Endodermal cell (in vitro differentiated cells): ENCODE results near the gene ITM2B. TPM values are rescaled to one million over a fixed set of nuclear protein-coding genes. Genes with fewer than 3 reads are reported as not detected.

Source experiments
- DNase-seq: peaks from one replicate; pipeline ENCODE4 v3.0.0-alpha.2; 2017
- H3K27ac ChIP-seq: 2 replicates; pipeline ENCODE4 v1.5.1; 2013; ENCODE audit warnings: mild to moderate bottlenecking, low read depth, low read length, moderate library complexity
- H3K27me3 ChIP-seq: 2 replicates; pipeline ENCODE4 v1.6.1; 2013; ENCODE audit warnings: mild to moderate bottlenecking, low read length, moderate library complexity; ENCODE audit not compliant: insufficient read depth, control insufficient read depth, poor library complexity, severe bottlenecking
- H3K36me3 ChIP-seq: 2 replicates; pipeline ENCODE4 v1.7.0; 2013; ENCODE audit warnings: mild to moderate bottlenecking, low read length, moderate library complexity; ENCODE audit not compliant: control insufficient read depth, insufficient read depth
- H3K4me1 ChIP-seq: one replicate; pipeline ENCODE4 v1.7.0; 2013; ENCODE audit warnings: low read length; ENCODE audit not compliant: control insufficient read depth, insufficient read depth
- H3K4me3 ChIP-seq: 2 replicates; pipeline ENCODE4 v1.5.1; 2013; ENCODE audit warnings: mild to moderate bottlenecking, low read length, moderate library complexity
- H3K9ac ChIP-seq: 2 replicates; pipeline ENCODE4 v1.6.1; 2013; ENCODE audit warnings: mild to moderate bottlenecking, low read length, moderate library complexity; ENCODE audit not compliant: poor library complexity, severe bottlenecking; ENCODE audit errors: extremely low read depth
- H3K9me3 ChIP-seq: 2 replicates; pipeline ENCODE4 v1.6.1; 2013; ENCODE audit warnings: mild to moderate bottlenecking, low read length, moderate library complexity; ENCODE audit not compliant: control insufficient read depth
- H3K27ac Mint-ChIP-seq: 2 replicates; pipeline ENCODE4 v1.8.0; 2020; ENCODE audit warnings: mixed read lengths
- H3K27me3 Mint-ChIP-seq: 2 replicates; pipeline ENCODE4 v1.8.0; 2021; ENCODE audit warnings: mild to moderate bottlenecking, mixed read lengths; ENCODE audit not compliant: insufficient read depth
- H3K36me3 Mint-ChIP-seq: 2 replicates; pipeline ENCODE4 v1.8.0; 2020; ENCODE audit warnings: low read depth, mixed read lengths
- H3K4me1 Mint-ChIP-seq: 2 replicates; pipeline ENCODE4 v1.8.0; 2020; ENCODE audit warnings: mixed read lengths
- H3K4me3 Mint-ChIP-seq: 2 replicates; pipeline ENCODE4 v1.8.0; 2020; ENCODE audit warnings: mild to moderate bottlenecking, moderate library complexity, mixed read lengths
- H3K9me3 Mint-ChIP-seq: 2 replicates; pipeline ENCODE4 v1.8.0; 2020; ENCODE audit warnings: mild to moderate bottlenecking, mixed read lengths
- WGBS, 2 experiments: methylation state at CpG; one replicate each; pipeline versions ENCODE4 v1.1.5 to v1.1.7; 2013; ENCODE audit warnings: missing lambda C conversion rate in 2 of 2, mixed read lengths in 1 of 2; ENCODE audit not compliant: insufficient coverage in 1 of 2, insufficient read length in 1 of 2; 5-methylcytosine and 5-hydroxymethylcytosine counted together
- total RNA-seq, 2 donors: library from RNA; stranded (reverse); fragmentation: NEBNext Ultra II Directional in 1 of 2; extraction: Animal tissue kit (Norgen Biotek cat#: 25700) in 1 of 2; gene quantifications; 2 replicates in 1 of 2; 3 replicates in 1 of 2; pipeline ENCODE4 v1.2.1, GENCODE V29; 2021
- TF ChIP-seq, protein P1 (sequence below): fragments of 200-600 bp; sonication (generic); conservative IDR thresholded peaks from 2 replicates; pipeline ENCODE4 v1.5.0; 2021; ENCODE audit warnings: antibody characterized with exemption, mild to moderate bottlenecking

The ITM2B gene
- total RNA-seq, 2 donors from 2014 or later: 158 to 170 TPM

DNA sequence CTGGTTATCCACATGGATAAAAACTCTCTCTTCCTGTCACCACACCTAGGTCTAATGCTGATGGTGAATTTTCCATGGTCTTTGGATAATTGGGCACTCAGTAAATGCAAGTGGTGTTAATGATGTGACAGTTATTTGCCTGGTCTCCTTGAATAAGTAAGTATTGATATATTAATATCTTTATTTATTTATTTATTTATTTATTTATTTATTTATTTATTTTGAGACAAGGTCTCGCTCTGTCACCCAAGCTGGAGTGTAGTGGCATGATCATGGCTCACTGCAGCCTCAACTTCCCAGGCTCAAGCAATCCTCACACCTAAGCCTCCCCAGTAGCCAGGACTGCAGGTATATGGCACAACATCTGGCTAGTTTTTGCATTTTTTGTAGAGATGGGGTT is 46.3 kb upstream of the ITM2B start:
- DNase-seq: no peak
- WGBS, 2 experiments: 100% methylated on average over 1 of the region's 1 CpG; no CpG with 5 or more reads in 1 of the 2 experiments
- H3K4me1 Mint-ChIP-seq: peaks cover 19% of the 10 kb centered on the region

DNA sequence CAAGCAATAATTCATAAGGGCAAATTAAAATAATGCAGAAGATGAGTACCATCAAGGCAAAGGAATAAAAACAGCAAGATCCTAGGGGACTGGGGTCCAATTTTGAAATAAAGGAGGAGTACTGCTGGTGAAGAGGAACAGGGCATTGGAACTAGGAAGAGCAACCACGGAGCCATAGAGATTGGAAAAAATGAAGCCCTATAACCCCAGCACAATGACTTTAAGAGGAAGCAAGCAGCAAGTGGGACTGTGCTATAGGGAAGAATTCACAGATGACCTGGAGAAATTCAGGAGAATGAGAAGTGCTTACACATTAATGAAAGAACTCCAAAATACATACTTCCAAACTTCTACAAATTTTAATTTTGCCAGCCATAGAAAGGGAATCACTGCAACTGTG is 44.9 kb upstream of the ITM2B start:
- Histone ChIP-seq H3K9ac (no peak overlapping the region), H3K4me1 (peaks cover 5% of the 10 kb centered on the region), H3K27ac (no peak overlapping the region), H3K27me3 (no peaks in the 10 kb centered on the region), H3K4me3 (no peak overlapping the region), H3K9me3 (no peaks in the 10 kb centered on the region), H3K36me3 (no peaks in the 10 kb centered on the region)
- H3K27me3 Mint-ChIP-seq: no peaks in the 10 kb centered on the region
- H3K4me1 Mint-ChIP-seq: peaks cover 19% of the 10 kb centered on the region
- H3K27ac Mint-ChIP-seq: no peak overlapping the region
- H3K9me3 Mint-ChIP-seq: no peaks in the 10 kb centered on the region
- DNase-seq: no peak
- TF ChIP-seq, protein P1, sequence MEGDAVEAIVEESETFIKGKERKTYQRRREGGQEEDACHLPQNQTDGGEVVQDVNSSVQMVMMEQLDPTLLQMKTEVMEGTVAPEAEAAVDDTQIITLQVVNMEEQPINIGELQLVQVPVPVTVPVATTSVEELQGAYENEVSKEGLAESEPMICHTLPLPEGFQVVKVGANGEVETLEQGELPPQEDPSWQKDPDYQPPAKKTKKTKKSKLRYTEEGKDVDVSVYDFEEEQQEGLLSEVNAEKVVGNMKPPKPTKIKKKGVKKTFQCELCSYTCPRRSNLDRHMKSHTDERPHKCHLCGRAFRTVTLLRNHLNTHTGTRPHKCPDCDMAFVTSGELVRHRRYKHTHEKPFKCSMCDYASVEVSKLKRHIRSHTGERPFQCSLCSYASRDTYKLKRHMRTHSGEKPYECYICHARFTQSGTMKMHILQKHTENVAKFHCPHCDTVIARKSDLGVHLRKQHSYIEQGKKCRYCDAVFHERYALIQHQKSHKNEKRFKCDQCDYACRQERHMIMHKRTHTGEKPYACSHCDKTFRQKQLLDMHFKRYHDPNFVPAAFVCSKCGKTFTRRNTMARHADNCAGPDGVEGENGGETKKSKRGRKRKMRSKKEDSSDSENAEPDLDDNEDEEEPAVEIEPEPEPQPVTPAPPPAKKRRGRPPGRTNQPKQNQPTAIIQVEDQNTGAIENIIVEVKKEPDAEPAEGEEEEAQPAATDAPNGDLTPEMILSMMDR: no peak
- H3K36me3 Mint-ChIP-seq: no peaks in the 10 kb centered on the region
- 100% methylated on average over 1 of the region's 1 CpG; no CpG with 5 or more reads in 1 of the 2 experiments for WGBS, 2 experiments
- no peak overlapping the region for H3K4me3 Mint-ChIP-seq

More for the DNA sequence above, 46.3 kb upstream of the ITM2B start:
- H3K4me1 ChIP-seq: peaks cover 5% of the 10 kb centered on the region
- no peak overlapping the region for H3K4me3 Mint-ChIP-seq
- no peaks in the 10 kb centered on the region for H3K27me3 ChIP-seq
- H3K27ac ChIP-seq: no peak overlapping the region
- TF ChIP-seq, protein P1: no peak
- no peaks in the 10 kb centered on the region for H3K27me3 Mint-ChIP-seq
- no peaks in the 10 kb centered on the region for H3K36me3 Mint-ChIP-seq
- no peak overlapping the region for H3K4me3 ChIP-seq
- no peaks in the 10 kb centered on the region for H3K36me3 ChIP-seq
- no peak overlapping the region for H3K27ac Mint-ChIP-seq
- H3K9me3 Mint-ChIP-seq: no peaks in the 10 kb centered on the region
- H3K9ac ChIP-seq: no peak overlapping the region
- no peaks in the 10 kb centered on the region for H3K9me3 ChIP-seq

GRCh38 chr13:48188601-48189000 is 44.4 kb upstream of the ITM2B start:
- Histone ChIP-seq H3K36me3 (no peaks in the 10 kb centered on the region), H3K9me3 (no peaks in the 10 kb centered on the region), H3K27ac (no peak overlapping the region), H3K9ac (no peak overlapping the region), H3K4me1 (peaks cover 5% of the 10 kb centered on the region), H3K27me3 (no peaks in the 10 kb centered on the region), H3K4me3 (no peak overlapping the region)
- Mint-ChIP-seq H3K4me1 (peaks cover 19% of the 10 kb centered on the region), H3K36me3 (no peaks in the 10 kb centered on the region), H3K27me3 (no peaks in the 10 kb centered on the region), H3K4me3 (no peak overlapping the region), H3K9me3 (no peaks in the 10 kb centered on the region), H3K27ac (no peak overlapping the region)
- TF ChIP-seq, protein P1: peak; percentile 37
- no peak for DNase-seq
- 100% methylated on average over 2 of the region's 2 CpGs; no CpG with 5 or more reads in 1 of the 2 experiments for WGBS, 2 experiments
